ENCODE measurements around the gene APBA3.

- TF ChIP-seq, protein P1, sequence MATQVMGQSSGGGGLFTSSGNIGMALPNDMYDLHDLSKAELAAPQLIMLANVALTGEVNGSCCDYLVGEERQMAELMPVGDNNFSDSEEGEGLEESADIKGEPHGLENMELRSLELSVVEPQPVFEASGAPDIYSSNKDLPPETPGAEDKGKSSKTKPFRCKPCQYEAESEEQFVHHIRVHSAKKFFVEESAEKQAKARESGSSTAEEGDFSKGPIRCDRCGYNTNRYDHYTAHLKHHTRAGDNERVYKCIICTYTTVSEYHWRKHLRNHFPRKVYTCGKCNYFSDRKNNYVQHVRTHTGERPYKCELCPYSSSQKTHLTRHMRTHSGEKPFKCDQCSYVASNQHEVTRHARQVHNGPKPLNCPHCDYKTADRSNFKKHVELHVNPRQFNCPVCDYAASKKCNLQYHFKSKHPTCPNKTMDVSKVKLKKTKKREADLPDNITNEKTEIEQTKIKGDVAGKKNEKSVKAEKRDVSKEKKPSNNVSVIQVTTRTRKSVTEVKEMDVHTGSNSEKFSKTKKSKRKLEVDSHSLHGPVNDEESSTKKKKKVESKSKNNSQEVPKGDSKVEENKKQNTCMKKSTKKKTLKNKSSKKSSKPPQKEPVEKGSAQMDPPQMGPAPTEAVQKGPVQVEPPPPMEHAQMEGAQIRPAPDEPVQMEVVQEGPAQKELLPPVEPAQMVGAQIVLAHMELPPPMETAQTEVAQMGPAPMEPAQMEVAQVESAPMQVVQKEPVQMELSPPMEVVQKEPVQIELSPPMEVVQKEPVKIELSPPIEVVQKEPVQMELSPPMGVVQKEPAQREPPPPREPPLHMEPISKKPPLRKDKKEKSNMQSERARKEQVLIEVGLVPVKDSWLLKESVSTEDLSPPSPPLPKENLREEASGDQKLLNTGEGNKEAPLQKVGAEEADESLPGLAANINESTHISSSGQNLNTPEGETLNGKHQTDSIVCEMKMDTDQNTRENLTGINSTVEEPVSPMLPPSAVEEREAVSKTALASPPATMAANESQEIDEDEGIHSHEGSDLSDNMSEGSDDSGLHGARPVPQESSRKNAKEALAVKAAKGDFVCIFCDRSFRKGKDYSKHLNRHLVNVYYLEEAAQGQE (IDR thresholded peaks at IDR 0.05; ENCODE audit: unreplicated experiment), result no peak
- no peak for TF ChIP-seq EZH2 (IDR thresholded peaks at IDR 0.05; ENCODE audit: low read depth, unreplicated experiment)
- TF ChIP-seq, protein P2, sequence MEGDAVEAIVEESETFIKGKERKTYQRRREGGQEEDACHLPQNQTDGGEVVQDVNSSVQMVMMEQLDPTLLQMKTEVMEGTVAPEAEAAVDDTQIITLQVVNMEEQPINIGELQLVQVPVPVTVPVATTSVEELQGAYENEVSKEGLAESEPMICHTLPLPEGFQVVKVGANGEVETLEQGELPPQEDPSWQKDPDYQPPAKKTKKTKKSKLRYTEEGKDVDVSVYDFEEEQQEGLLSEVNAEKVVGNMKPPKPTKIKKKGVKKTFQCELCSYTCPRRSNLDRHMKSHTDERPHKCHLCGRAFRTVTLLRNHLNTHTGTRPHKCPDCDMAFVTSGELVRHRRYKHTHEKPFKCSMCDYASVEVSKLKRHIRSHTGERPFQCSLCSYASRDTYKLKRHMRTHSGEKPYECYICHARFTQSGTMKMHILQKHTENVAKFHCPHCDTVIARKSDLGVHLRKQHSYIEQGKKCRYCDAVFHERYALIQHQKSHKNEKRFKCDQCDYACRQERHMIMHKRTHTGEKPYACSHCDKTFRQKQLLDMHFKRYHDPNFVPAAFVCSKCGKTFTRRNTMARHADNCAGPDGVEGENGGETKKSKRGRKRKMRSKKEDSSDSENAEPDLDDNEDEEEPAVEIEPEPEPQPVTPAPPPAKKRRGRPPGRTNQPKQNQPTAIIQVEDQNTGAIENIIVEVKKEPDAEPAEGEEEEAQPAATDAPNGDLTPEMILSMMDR (conservative IDR thresholded peaks at IDR 0.05; ENCODE audit: low read depth in 2 of 2), result no peak
- no peak for TF ChIP-seq POLR2AphosphoS5 (IDR thresholded peaks at IDR 0.05; ENCODE audit: low read depth)
- no peak for TF ChIP-seq EZH2phosphoT487 (IDR thresholded peaks at IDR 0.05; ENCODE audit: unreplicated experiment)
- TF ChIP-seq ETS1 (IDR thresholded peaks at IDR 0.05), result no peak
- TF ChIP-seq STAT1 (IDR thresholded peaks at IDR 0.05; ENCODE audit: unreplicated experiment), result no peak
- no peak for TF ChIP-seq JUNB (IDR thresholded peaks at IDR 0.05; ENCODE audit: unreplicated experiment)
- TF ChIP-seq ZNF114 (CRISPR knock-in tag; IDR thresholded peaks at IDR 0.05), result no peak
- TF ChIP-seq CREB1 (CRISPR knock-in tag; IDR thresholded peaks at IDR 0.05; ENCODE audit: low read depth), result no peak
- TF ChIP-seq, protein P3, sequence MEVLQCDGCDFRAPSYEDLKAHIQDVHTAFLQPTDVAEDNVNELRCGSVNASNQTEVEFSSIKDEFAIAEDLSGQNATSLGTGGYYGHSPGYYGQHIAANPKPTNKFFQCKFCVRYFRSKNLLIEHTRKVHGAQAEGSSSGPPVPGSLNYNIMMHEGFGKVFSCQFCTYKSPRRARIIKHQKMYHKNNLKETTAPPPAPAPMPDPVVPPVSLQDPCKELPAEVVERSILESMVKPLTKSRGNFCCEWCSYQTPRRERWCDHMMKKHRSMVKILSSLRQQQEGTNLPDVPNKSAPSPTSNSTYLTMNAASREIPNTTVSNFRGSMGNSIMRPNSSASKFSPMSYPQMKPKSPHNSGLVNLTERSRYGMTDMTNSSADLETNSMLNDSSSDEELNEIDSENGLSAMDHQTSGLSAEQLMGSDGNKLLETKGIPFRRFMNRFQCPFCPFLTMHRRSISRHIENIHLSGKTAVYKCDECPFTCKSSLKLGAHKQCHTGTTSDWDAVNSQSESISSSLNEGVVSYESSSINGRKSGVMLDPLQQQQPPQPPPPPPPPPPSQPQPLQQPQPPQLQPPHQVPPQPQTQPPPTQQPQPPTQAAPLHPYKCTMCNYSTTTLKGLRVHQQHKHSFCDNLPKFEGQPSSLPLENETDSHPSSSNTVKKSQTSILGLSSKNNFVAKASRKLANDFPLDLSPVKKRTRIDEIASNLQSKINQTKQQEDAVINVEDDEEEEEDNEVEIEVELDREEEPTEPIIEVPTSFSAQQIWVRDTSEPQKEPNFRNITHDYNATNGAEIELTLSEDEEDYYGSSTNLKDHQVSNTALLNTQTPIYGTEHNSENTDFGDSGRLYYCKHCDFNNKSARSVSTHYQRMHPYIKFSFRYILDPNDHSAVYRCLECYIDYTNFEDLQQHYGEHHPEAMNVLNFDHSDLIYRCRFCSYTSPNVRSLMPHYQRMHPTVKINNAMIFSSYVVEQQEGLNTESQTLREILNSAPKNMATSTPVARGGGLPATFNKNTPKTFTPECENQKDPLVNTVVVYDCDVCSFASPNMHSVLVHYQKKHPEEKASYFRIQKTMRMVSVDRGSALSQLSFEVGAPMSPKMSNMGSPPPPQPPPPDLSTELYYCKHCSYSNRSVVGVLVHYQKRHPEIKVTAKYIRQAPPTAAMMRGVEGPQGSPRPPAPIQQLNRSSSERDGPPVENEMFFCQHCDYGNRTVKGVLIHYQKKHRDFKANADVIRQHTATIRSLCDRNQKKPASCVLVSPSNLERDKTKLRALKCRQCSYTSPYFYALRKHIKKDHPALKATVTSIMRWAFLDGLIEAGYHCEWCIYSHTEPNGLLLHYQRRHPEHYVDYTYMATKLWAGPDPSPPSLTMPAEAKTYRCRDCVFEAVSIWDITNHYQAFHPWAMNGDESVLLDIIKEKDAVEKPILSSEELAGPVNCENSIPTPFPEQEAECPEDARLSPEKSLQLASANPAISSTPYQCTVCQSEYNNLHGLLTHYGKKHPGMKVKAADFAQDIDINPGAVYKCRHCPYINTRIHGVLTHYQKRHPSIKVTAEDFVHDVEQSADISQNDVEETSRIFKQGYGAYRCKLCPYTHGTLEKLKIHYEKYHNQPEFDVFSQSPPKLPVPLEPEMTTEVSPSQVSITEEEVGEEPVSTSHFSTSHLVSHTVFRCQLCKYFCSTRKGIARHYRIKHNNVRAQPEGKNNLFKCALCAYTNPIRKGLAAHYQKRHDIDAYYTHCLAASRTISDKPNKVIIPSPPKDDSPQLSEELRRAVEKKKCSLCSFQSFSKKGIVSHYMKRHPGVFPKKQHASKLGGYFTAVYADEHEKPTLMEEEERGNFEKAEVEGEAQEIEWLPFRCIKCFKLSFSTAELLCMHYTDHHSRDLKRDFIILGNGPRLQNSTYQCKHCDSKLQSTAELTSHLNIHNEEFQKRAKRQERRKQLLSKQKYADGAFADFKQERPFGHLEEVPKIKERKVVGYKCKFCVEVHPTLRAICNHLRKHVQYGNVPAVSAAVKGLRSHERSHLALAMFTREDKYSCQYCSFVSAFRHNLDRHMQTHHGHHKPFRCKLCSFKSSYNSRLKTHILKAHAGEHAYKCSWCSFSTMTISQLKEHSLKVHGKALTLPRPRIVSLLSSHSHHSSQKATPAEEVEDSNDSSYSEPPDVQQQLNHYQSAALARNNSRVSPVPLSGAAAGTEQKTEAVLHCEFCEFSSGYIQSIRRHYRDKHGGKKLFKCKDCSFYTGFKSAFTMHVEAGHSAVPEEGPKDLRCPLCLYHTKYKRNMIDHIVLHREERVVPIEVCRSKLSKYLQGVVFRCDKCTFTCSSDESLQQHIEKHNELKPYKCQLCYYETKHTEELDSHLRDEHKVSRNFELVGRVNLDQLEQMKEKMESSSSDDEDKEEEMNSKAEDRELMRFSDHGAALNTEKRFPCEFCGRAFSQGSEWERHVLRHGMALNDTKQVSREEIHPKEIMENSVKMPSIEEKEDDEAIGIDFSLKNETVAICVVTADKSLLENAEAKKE (CRISPR knock-in tag; IDR thresholded peaks at IDR 0.05), result no peak
- no peak for TF ChIP-seq NANOG (IDR thresholded peaks at IDR 0.05; ENCODE audit: borderline replicate concordance)
Observed at GRCh38 chr19:3745363-3746045, 16.0 kb downstream of the APBA3 start.

Measured in GM23338 (cell line).